GM18907 (cell line): ENCODE results near the gene GRID2IP.
"Not testable (repeated sequence)": the region's sequence is repeated elsewhere in the genome, so short reads cannot be mapped to it uniquely, and the experiment has no call there.

Experiments used
- ATAC-seq: cut with Tn5 transposase; IDR thresholded peaks from one replicate; pipeline ENCODE4 v1.9.1; 2021; ENCODE audit warnings: mild to moderate bottlenecking, moderate library complexity; ENCODE audit not compliant: unreplicated experiment

The GRID2IP gene

DNA sequence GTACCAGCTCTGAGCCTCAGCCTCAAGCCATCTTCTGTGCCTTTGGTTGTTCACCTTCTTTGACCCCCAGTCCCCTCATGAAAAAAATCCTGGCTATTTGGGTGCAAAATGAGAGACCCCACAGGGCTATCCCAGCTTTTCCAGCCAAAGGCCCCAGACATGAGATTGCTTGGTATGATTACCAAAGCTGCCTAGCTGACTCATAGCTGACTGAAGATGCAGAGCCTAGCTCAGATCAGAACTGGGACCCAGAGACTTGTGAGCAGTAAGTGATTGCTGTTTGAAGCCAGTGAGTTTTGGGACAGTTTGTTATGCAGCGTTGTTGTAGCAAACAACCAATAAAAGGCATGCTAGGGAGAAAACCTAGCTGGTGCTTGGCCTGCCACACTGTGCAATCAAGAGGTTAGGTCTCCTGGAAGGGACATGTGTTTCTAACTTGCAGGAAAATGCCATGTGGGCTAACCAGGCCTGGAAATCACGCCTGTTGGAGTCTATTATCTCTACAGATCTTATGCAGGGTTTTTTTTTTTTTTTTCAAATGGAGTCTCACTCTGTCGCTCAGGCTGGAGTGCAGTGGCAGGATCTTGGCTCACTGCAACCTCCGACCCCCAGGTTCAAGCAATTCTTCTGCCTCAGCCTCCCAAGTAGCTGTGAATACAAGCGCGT lies 55.5 kb downstream of the GRID2IP start:
- no peak for ATAC-seq

DNA sequence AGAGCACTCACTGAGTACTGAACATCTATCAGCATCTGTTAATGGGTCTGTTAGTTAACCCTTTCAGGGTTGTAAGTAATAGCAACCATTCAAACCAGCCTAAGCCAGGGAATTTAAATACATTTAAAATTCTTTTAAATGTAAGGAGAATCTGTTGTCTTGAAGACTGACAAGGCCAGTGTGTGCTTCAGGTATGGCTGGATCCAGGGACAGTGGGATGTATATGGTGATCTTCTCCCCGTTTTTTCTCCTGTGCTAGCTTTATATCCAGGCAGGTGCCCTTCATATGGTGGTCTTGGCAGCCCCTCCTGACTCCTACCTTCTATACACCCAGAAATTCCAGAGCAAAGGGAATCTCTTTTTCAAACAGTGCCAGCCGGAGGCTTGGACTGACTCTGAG lies 56.9 kb downstream of the GRID2IP start:
- ATAC-seq, result no peak

DNA sequence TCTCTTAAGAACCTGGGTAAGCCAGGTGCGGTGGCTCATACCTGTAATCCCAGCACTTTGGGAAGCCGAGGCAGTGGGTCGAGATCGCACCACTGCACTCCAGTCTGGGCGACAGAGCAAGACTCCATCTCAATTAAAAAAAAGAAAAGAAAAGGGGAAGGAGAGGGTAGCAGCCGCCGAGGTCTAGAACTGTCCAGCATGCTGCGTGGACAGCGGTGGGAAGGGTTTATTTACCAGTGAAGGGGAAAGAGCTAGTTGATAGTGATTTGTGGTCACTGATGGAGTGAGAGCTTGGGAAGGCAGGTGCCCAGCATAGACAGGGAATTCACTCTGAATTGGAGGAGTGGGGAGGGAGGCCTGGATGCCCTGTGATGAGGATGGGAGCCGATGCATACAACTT lies 60.1 kb downstream of the GRID2IP start:
- no peak for ATAC-seq

DNA sequence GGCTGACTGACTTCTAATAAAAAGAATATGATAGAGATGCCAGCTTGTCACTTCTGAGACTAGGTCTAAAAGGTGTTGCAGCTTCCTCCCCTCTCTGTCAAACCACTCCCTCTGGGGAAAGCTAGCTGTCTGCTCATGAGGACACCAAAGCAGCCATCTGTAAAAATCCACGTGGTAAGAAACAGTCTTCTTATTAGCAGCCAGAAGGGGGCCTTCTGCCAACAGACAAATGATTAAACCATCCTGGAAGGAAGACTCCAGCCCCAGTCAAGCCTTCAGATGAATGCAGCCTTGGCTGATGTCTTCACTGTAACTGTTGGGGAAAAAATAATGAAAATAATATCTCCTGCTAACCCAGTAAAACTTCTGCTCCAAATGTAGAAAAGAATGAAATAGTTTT lies 61.6 kb downstream of the GRID2IP start:
- no peak for ATAC-seq

DNA sequence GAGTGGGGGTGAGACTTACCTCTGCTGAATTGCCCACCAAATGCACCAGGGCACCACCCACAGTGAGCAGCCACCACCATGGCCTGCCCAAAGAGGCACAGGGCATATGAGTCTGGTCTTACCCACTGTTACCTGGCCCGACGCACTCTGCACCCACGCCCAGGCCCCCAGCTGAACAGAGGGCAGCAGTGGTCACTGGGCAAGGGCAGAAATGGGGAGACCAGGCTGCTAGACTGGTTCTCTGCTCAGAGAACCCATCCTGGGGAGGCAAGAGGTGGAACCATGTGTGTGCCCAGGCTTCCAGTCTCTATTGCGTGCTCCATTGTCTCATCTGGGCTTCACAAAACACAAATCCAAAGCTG lies 64.1 kb downstream of the GRID2IP start:
- no peak for ATAC-seq

DNA sequence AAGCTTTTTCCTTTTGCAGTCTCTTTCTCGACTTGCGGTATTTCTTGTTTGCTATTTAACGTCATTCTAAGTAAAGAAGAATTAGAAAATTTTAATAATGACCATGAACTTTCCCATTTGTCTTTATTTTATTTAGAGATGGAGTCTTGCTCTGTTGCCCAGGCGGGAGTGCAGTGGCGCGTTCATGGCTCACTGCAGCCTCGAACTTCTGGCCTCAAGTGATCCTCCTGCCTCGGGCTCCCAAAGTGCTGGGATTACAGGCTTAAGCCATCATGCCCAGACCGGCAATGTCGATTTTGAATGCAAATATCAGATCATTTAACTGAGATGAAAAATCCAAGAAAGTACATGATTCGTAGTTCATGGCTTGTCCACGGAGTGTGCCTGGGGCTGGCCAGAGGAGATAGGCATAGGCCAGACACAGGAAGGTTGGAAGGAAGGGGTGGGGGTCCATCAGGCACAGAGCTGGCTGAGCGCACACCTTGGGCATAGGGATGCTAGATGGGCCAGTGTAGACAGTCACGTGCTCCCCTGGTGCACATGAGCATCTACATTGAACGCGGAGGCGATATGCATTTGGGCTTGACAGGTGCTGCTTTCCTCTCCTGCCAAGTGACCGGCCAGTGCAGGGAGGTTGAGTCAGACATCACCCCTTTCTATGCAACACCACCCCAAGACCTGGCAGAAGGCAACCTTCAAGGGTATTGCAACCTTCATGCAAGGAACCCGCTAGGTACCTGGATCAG lies 64.7 kb downstream of the GRID2IP start:
- no peak for ATAC-seq

DNA sequence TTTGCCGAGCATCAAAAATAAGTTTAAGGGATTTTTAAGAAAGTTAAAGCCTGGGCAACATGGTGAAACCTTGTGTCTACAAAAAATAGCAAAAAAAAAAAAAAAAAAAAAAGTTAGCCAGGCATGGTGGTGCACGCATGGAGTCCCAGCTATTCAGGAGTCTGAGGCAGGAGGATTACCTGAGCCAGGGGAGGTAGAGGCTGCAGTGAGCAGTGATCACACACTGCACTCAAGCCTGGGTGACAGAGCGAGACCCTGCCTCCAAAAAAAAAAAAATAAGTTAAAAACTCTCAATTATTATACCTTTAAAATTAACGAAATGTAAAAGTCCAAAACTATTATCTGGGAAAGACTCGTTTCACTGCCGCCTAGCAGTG lies 68.5 kb downstream of the GRID2IP start:
- ATAC-seq, result no peak

DNA sequence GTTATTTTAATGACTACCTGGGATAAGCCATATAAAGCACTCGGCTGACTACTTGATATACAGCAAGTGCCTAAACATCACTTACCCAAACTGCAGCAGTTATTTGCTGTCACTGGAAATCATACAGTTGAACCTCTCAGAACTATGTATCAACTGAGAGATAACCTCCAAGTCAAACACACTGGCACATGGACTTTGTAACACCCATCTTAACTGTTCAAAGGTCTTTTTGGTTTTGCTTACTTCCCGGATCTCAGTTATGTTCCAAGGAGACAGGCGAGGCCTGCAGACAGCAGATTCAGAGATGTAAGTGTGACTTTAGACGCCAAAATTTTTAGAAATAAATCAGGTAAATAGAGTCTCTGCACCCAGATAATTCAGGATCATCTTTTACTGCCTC lies 69.0 kb downstream of the GRID2IP start:
- ATAC-seq, result no peak

DNA sequence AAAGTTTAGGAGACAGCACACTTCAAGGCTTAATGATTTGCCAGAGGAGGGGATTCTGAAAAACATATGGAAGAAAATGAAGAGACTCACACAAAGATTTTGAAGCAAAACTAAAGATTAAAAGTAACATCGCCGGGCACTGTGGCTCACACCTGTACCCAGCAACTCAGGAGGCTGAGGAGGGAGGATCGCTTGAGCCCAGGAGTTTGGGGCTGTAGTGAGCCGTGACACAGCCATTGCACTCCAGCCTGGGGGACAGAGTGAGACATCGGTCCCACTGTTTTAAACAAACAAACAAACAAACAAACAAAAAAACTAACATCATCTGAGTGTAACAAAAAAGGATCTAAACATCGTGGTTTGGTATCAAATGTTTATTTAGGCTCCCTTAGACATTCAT lies 69.8 kb downstream of the GRID2IP start:
- ATAC-seq, result no peak

DNA sequence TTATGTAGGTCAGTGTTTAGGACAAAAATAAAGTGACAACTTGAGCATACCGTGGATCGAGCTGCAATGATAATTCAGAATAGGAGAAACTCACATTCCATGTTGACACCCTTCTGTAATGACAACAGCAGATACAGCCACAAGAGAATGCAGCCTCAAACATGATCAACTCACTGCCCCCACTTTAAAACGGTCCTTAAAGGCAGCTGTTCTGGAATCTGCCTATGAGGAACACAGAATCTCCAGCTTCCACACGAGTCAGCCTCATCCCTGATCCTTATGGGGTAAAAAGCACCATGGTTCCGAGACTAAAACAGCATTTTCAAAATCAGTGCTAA lies 71.0 kb downstream of the GRID2IP start:
- ATAC-seq, result no peak

DNA sequence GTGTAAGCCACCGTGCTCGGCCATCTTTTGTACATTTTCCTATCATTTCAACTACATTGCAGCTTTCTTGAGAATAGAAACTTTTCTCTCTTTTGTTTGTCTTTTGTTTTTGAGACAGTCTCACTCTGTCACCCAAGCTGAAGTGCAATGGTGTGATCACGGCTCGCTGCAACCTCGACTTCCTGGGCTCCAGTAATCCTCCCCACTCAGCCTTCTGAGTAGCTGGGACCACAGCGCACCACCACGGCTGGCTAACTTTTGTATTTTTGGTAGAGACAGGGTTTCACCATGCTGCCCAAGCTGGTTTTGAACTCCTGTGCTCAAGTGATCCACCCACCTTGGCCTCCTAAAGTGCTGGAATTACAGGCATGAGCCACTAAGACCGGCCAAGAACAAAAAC lies 72.2 kb downstream of the GRID2IP start:
- ATAC-seq, result no peak

DNA sequence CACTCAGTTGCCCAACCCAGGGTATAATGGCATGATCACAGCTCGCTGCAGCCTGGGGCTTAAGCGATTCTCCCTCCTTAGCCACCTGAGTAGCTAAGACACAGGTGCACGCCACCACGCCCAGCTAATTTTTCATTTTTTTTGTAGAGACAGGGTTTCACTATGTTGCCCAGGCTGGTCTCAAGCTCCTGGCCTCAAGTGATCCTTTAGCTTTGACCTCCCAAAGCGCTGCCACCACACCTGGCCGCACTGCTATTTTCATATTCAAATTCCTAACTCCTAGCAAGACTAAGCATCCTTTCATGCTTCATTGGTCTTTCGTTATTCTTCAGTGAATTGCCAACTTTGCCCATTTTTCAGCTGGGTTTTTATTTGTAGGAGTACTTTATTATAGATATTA lies 73.1 kb downstream of the GRID2IP start:
- no peak for ATAC-seq

DNA sequence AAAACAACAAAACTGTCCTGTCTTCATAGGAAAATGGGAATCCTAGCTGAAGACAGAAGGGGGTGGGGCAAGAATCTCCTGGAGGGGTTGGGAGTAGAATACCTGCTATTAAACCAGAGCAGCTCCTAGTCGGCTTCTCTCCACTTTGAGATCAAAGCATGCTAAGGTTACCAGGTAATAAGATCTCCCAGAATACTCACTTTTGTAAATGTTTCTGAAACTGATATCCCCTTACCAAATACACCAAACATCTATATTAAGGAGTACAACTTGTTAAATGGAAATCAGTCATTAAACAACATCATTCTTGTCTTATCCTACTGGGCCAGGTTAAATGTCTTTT lies 74.0 kb downstream of the GRID2IP start:
- ATAC-seq, result no peak

DNA sequence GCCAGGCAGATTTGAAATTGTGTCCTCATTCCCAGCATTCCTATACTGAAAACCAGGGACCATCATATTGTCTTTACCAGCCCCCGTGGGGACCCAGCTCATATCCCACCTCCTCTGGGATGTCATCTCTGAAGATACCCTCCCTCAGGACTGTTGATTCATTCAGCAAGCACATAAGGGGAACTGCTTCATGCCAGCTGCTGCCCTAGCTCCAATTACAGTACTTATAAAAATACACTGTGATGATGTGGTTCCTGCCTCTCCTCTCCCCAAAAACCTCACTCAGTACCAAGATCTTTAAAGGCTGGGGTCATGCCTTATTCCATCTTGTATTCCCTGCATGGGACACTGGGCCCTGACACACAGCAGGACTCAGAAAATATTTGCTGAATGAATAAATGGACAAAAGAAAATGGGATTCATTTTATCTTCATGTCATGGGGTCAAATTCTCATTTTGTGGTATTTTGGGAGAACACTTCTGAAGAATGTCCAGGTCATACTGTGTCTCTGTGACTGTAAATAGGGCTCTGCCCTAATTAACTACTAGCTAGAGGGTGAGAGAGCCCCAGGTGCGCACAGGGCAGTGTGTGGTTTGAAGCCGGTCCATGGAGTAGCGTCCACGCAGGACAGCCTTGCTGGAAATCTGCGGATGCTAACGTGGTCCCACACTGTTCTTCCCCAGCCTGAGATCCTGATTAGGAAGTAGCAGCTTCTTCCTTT lies 74.5 kb downstream of the GRID2IP start:
- no peak for ATAC-seq

DNA sequence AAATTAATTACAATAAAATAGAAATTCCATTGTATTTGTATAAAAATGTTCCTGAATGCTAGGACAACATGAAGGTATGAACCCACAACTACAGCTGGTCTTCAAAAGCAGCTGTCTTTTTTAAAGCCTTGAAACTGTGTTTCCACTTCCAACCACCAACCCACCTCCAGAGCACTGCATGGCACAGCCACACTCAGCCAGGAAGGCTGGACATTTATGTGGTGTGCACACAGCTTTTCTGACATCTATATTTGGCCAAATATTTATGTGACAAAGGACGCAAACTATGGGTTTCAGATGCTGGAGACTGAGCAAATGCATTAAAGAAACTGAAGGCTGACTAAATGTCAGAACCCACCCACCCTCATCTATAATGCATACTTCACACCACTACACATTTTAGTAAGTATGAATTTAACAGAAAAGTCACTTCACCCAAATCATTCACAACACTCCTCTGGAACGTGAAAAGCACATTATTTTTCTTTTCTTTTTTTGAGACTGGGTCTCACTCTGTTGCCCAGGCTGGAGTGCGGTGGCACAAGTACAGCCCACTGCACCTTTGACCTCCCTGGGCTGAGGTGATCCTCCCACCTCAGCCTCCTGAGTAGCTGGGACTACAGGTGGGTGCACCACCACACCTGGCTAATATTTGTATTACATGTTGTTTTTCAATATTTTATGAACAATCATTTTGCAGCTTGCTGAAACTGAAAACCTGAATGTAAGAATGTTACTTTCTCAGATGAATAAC lies 75.7 kb downstream of the GRID2IP start:
- ATAC-seq, result no peak

DNA sequence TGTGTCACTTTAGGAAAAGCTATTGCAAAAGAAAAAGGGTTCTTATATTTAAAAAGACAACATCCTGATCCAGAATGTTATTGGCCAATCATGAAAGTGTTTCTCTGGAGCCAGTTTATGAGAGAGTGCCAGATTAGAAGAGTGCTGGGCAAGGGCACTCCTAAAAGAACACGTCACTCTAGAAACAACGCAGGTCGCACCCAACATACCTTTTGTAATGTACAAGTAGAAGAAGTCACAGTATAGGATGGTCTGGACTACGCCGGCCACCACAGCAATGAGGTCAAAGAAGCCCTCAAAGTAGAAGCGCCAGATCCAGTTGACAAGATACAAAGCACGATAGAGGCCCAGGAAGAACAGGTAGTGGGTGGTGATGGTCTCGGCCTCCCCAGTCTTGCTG lies 85.4 kb downstream of the GRID2IP start:
- no peak for ATAC-seq

DNA sequence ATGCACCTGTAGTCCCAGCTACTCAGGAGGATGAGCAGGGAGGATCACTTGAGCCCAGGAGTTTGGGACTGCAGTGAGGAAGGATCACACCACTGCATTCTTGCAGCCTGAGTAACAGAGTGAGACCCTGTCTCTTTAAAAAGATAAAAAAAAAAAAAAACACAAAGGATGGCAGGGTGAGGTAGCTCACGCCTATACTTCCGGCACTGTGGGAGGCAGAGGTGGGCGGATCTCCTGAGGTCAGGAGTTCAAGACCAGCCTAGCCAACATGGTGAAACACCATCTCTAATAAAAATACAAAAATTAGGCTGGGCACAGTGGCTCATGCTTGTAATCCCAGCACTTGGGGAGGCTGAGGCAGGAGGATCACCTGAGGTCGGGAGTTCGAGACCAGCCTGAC lies 87.7 kb downstream of the GRID2IP start:
- not testable (repeated sequence) for ATAC-seq

DNA sequence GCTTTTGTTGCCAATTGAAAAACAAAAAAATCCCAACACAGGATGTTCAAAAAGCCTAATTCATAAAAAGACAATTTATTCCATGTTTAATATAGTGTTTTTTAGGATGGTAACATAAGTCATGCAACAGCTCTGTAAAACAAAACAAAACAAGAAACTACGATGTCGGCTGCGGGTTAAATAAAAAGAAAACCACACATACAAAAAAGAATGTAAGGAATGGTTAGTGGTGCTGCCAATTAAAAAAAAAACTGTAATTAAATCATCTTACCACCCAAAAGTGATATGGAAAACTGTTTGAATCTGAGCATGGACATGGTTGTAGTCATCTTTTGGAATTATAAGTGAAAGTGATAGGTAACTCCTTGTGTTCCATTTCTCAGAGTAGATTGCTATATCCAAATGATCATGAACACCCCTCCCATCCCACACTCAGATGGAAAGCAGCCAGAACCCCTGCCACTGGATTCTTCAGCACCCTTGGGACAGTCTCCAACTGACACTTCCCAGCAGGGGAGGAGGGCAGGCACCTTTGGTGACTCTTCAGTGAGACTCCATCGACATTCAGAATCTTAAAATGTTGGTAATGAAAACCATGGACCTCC lies 89.2 kb downstream of the GRID2IP start:
- no peak for ATAC-seq

DNA sequence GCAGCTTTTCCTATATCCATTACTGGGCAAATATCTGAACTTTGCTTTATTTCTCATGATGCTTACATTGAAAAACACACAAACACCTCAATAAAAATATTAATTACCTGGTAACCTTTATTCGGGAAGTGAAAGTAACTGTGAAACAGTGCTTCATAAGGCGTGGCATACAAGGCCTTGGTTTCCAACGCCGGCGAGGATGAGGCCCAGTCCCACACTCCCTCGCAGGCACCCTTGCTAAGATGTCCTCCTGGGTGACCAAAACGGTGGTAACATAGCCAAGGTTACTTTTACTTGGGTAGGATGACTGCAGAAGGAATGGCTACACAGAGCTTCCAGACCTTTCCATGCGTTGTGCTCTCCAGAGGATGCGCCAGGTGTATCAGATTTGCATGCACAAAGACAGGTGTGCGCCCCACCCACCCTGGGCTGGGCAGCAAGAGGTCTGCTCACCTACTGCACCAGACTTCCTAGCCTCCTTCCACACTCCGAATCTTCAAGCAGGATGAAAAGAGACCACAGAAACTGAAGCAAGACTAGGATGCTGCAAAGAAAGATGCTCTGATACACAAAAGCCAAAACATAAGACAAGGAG lies 90.2 kb downstream of the GRID2IP start:
- no peak for ATAC-seq

DNA sequence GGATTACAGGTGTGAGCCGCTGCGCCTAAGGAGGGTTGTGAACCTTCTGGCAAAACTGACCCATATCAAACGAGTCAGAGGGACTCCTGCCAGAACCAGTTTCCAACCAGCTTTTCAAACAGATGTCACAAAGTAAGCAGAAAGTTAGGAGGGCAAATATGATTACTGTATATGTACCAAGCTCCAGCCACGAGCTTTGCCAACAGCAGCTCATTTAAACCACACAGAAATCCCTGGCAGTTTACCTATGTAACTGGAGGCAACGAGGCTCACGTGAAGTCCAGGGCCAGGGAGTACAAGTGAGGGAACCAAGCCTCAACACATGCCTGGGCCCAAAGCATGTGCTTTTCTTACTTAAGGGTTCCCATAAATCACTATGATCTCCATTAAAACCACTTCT lies 91.0 kb downstream of the GRID2IP start:
- no peak for ATAC-seq

DNA sequence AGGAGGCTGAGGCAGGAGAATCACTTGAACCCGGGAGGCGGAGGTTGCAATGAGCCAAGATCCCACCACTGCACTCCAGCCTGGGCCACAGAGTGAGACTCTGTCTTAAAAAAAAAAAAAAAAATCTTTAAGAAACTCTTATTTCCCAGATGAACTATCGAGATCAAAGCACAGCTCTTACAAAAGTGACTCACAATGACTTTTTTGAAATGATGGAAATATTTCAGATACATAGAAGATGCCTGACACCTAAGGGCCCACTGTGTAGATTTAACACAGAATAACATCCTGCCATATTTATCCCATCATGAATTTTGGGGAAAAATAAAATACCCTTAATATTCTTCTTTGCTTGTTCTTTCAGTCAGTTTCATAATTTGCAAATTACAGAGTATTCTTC lies 92.6 kb downstream of the GRID2IP start:
- not testable (repeated sequence) for ATAC-seq
